Measurements from ENCODE around the gene IFNW1. TPM values are rescaled to one million over a fixed set of nuclear protein-coding genes. Genes with fewer than 3 reads are reported as not detected.
A peak's percentile ranks its signal among the peaks of the same experiment; 100 is the strongest.
"Not testable (repeated sequence)": the region's sequence is repeated elsewhere in the genome, so short reads cannot be mapped to it uniquely, and the experiment has no call there.

IFNW1 gene
- total RNA-seq, 1 donor from 2014 or later, result not detected

DNA sequence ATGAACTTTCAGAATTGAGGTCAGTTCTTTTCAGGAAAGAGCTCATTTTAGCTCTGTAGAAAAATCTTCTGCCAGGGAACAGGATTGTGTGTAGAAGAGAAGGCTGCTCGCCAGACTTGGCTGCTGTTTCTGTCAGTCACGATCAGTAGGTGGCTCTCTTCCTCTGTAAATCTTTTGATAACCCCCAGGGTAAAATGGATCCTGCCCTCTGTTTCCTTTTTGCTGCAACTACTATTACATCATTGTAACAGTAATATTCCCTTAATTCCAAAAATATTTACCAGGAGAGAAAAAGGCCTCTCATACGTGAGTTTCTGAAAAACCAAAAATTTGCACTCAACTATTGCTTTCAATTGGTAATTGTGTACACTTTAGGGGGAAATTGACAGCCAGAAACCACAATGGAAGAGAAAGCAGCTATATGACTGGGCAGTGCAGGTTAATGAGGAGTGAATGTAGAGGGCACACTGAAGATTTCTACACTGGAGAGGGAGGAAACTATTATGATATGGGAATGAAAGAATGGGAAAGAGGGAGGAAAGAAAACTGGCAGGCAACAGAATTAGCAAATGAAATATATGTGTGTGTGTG lies 12.5 kb upstream of the IFNW1 start:
- TF ChIP-seq, protein P1, sequence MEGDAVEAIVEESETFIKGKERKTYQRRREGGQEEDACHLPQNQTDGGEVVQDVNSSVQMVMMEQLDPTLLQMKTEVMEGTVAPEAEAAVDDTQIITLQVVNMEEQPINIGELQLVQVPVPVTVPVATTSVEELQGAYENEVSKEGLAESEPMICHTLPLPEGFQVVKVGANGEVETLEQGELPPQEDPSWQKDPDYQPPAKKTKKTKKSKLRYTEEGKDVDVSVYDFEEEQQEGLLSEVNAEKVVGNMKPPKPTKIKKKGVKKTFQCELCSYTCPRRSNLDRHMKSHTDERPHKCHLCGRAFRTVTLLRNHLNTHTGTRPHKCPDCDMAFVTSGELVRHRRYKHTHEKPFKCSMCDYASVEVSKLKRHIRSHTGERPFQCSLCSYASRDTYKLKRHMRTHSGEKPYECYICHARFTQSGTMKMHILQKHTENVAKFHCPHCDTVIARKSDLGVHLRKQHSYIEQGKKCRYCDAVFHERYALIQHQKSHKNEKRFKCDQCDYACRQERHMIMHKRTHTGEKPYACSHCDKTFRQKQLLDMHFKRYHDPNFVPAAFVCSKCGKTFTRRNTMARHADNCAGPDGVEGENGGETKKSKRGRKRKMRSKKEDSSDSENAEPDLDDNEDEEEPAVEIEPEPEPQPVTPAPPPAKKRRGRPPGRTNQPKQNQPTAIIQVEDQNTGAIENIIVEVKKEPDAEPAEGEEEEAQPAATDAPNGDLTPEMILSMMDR (IDR thresholded peaks at IDR 0.05), result peak; percentile 30
- H3K4me1 Mint-ChIP-seq (ENCODE audit: unreplicated experiment), result peaks cover 7% of the 10 kb centered on the region
- DNase-seq (ENCODE audit: extremely low spot score, unreplicated experiment), result no peak
- H3K27me3 Mint-ChIP-seq (ENCODE audit: unreplicated experiment), result peaks cover 14% of the 10 kb centered on the region
- H3K27ac Mint-ChIP-seq (ENCODE audit: unreplicated experiment), result peak overlapping the region; percentile 29
- H3K4me3 Mint-ChIP-seq (ENCODE audit: unreplicated experiment), result no peak overlapping the region
- no peaks in the 10 kb centered on the region for H3K36me3 Mint-ChIP-seq (ENCODE audit: unreplicated experiment)
- peaks cover under 1% of the 10 kb centered on the region for H3K9me3 Mint-ChIP-seq (ENCODE audit: unreplicated experiment)

DNA sequence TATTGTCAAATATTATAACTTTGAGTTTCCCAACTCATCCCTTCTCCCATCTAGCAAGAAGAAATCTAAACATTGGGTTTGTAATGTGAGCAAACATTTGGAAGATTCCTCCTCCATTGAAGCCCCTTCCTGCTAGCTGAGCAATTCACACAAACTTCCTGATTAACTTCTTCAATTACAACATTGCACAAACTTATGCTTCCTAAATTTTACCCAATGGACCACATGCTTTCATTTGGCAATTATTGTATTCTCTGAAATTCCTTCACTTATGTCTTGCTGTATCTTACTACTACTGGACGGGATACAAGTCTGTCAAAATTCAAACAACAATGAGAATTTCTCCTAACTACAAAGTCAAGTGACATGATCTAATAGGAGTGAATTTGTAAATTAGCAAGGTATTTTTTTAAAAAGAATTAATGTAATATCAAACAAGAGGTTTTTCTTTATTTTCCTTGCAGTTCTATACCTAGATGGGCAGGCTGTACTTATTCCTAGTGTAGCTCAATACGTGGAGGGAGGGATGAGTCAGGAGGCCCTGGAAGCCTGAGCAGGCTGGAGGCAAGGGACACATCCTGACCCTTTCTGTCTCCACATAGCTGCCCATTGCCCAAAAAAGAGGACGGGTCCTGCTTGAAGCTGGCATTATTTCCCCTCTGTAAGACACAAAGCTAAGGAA lies 11.8 kb upstream of the IFNW1 start:
- no peak overlapping the region for H3K27ac Mint-ChIP-seq (ENCODE audit: unreplicated experiment)
- peaks cover 7% of the 10 kb centered on the region for H3K4me1 Mint-ChIP-seq (ENCODE audit: unreplicated experiment)
- peaks cover 7% of the 10 kb centered on the region for H3K9me3 Mint-ChIP-seq (ENCODE audit: unreplicated experiment)
- H3K36me3 Mint-ChIP-seq (ENCODE audit: unreplicated experiment), result no peaks in the 10 kb centered on the region
- no peak overlapping the region for H3K4me3 Mint-ChIP-seq (ENCODE audit: unreplicated experiment)
- H3K27me3 Mint-ChIP-seq (ENCODE audit: unreplicated experiment), result peaks cover 10% of the 10 kb centered on the region
- no peak for DNase-seq (ENCODE audit: extremely low spot score, unreplicated experiment)
- TF ChIP-seq, protein P1 (IDR thresholded peaks at IDR 0.05), result no peak

DNA sequence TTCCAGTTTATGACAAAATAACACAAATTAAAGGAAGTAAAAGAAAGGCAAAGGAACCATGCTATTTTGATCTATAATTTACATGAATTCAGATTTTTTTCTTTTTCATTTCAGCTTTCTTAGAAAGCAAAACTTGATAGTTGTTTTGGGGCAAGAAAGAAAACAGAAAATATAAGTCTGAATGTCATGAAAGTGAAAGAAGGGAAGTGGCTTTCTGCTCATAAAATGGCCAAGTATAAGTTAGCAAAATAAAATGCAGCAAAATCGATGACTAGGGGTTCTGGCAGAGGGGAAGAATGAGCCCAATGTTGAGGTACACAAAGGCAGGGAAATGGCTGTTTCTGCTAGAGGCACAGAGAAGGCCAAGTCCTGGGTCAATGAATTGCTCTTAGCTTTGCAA lies 3.0 kb upstream of the IFNW1 start:
- TF ChIP-seq, protein P1 (IDR thresholded peaks at IDR 0.05), result no peak

DNA sequence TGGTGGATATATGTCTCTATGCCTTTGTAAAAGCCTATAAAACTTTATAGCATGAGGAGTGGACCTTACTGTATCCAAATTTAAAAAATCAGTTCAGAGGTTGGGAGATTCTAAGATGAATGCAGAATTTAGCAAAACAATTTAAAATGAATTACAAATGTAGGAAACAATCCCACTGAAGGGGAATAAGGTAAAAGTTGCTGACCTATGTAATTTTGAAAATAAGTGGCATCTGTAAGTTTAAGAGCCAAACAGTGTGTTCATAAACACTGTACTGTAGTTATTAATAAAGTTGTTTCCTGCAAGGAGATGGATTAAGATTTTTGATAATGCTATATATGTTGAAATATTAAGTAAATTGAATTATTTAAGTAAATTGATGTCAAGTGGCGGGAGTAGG lies 4.6 kb downstream of the IFNW1 start:
- Mint-ChIP-seq H3K4me3 (ENCODE audit: unreplicated experiment) (no peak overlapping the region), H3K27me3 (ENCODE audit: unreplicated experiment) (peaks cover 38% of the 10 kb centered on the region), H3K9me3 (ENCODE audit: unreplicated experiment) (no peaks in the 10 kb centered on the region), H3K4me1 (ENCODE audit: unreplicated experiment) (no peaks in the 10 kb centered on the region), H3K36me3 (ENCODE audit: unreplicated experiment) (no peaks in the 10 kb centered on the region), H3K27ac (ENCODE audit: unreplicated experiment) (no peak overlapping the region)
- DNase-seq (ENCODE audit: extremely low spot score, unreplicated experiment), result no peak
- TF ChIP-seq, protein P1 (IDR thresholded peaks at IDR 0.05), result no peak

More for the DNA sequence above, 3.0 kb upstream of the IFNW1 start:
- peaks cover 30% of the 10 kb centered on the region for H3K27me3 Mint-ChIP-seq (ENCODE audit: unreplicated experiment)
- no peaks in the 10 kb centered on the region for H3K4me1 Mint-ChIP-seq (ENCODE audit: unreplicated experiment)
- H3K4me3 Mint-ChIP-seq (ENCODE audit: unreplicated experiment), result no peak overlapping the region
- no peak overlapping the region for H3K27ac Mint-ChIP-seq (ENCODE audit: unreplicated experiment)
- no peaks in the 10 kb centered on the region for H3K36me3 Mint-ChIP-seq (ENCODE audit: unreplicated experiment)
- DNase-seq (ENCODE audit: extremely low spot score, unreplicated experiment), result no peak
- H3K9me3 Mint-ChIP-seq (ENCODE audit: unreplicated experiment), result peaks cover 27% of the 10 kb centered on the region

DNA sequence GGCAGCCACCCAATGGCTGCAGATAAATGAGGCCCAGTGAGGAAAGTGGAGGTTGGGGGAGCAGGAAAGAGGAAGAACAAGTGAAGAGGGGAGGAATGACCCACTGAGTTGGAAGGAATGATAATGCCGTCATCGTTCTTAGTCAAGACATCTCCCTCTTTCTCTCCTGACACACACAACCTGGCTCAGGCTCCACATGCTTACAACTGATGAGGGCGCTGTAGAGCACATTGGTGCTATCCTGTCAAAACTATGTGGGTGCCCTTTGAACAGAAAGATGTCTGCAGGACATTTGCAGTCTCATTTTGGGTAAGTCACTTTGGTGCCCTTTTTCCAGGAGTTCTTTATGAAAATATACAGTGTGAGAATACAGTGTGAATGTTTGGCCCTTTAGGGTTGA lies 5.9 kb downstream of the IFNW1 start:
- no peak overlapping the region for H3K4me3 Mint-ChIP-seq (ENCODE audit: unreplicated experiment)
- H3K4me1 Mint-ChIP-seq (ENCODE audit: unreplicated experiment), result no peaks in the 10 kb centered on the region
- H3K27ac Mint-ChIP-seq (ENCODE audit: unreplicated experiment), result no peak overlapping the region
- no peaks in the 10 kb centered on the region for H3K9me3 Mint-ChIP-seq (ENCODE audit: unreplicated experiment)
- TF ChIP-seq, protein P1 (IDR thresholded peaks at IDR 0.05), result no peak
- peaks cover 42% of the 10 kb centered on the region for H3K27me3 Mint-ChIP-seq (ENCODE audit: unreplicated experiment)
- no peaks in the 10 kb centered on the region for H3K36me3 Mint-ChIP-seq (ENCODE audit: unreplicated experiment)
- DNase-seq (ENCODE audit: extremely low spot score, unreplicated experiment), result no peak

DNA sequence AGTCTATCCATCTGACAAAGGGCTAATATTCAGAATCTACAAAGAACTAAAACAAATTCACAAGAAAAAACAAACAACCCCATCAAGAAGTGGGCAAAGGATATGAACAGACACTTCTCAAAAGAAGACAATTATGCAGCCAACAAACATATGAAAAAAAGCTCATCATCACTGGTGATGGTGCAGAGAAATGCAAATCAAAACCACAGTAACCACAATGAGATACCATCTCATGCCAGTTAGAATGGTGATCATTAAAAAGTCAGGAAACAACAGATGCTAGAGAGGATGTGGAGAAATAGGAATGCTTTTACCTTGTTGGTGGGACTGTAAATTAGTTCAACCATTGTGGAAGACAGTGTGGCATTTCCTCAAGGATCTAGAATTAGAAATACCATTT lies 13.4 kb downstream of the IFNW1 start:
- H3K4me3 Mint-ChIP-seq (ENCODE audit: unreplicated experiment), result not testable (repeated sequence)

More for the DNA sequence above, 13.4 kb downstream of the IFNW1 start:
- DNase-seq (ENCODE audit: extremely low spot score, unreplicated experiment); H3K4me1 Mint-ChIP-seq (ENCODE audit: unreplicated experiment); H3K9me3 Mint-ChIP-seq (ENCODE audit: unreplicated experiment); H3K36me3 Mint-ChIP-seq (ENCODE audit: unreplicated experiment); H3K27ac Mint-ChIP-seq (ENCODE audit: unreplicated experiment): not testable (repeated sequence)
- H3K27me3 Mint-ChIP-seq (ENCODE audit: unreplicated experiment), result peaks cover 67% of the 10 kb centered on the region
